Measurements from ENCODE around the gene DENND6A.
"Not testable (repeated sequence)": the region's sequence is repeated elsewhere in the genome, so short reads cannot be mapped to it uniquely, and the experiment has no call there.

Gene DENND6A

DNA sequence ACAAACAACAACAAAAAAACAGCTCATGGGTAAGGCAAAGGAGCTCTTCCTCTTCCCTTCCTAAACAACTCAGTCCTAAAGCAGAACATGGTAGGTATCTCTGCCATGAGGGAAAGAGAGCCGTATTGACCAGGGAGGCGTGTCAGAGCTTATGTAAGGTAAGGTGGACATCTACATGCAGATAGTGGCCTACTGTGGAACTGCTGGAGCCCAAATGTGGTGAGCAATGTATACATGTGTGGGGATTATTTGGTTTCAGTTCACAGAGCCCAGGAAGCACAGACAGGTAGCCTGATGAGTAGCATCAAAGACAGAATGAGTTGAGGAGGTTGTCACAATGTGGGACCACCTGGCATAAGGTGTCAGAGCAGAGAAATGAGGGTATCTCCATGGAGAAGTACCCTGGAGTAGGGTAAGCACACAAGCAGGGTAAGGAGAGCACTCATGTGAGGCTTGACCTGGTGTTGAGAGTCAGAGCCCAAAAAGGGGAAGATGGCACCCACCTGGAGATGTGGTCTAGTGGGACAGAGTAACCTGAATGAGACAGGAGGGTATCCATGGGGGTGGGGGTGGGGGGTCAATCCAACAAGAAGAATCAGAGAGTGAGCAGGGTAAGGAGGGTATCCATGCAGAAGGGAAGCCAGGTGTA, 45.5 kb downstream of the DENND6A start:
- H3K4me3 ChIP-seq (ENCODE audit: low read depth, low read length) = no peak overlapping the region
- TF ChIP-seq CTCF (IDR thresholded peaks at IDR 0.05; ENCODE audit: insufficient read depth, low read depth, low read length, missing control alignments) = no peak
- DNase-seq (ENCODE audit: low read depth) = no peak

- no peak for DNase-seq (ENCODE audit: low read depth)
- no peak overlapping the region for H3K4me3 ChIP-seq (ENCODE audit: low read depth, low read length)
- no peak for TF ChIP-seq CTCF (IDR thresholded peaks at IDR 0.05; ENCODE audit: insufficient read depth, low read depth, low read length, missing control alignments)
Measured at GRCh38 chr3:57646723-57647122, 46.2 kb downstream of the DENND6A start.

- no peak for TF ChIP-seq CTCF (IDR thresholded peaks at IDR 0.05; ENCODE audit: insufficient read depth, low read depth, low read length, missing control alignments)
- no peak for DNase-seq (ENCODE audit: low read depth)
- no peak overlapping the region for H3K4me3 ChIP-seq (ENCODE audit: low read depth, low read length)
Measured at GRCh38 chr3:57644740-57645139, 48.1 kb downstream of the DENND6A start.

GRCh38 chr3:57637391-57637790, 55.5 kb downstream of the DENND6A start:
- no peak for DNase-seq (ENCODE audit: low read depth)
- H3K4me3 ChIP-seq (ENCODE audit: low read depth, low read length) = no peak overlapping the region
- no peak for TF ChIP-seq CTCF (IDR thresholded peaks at IDR 0.05; ENCODE audit: insufficient read depth, low read depth, low read length, missing control alignments)

DNA sequence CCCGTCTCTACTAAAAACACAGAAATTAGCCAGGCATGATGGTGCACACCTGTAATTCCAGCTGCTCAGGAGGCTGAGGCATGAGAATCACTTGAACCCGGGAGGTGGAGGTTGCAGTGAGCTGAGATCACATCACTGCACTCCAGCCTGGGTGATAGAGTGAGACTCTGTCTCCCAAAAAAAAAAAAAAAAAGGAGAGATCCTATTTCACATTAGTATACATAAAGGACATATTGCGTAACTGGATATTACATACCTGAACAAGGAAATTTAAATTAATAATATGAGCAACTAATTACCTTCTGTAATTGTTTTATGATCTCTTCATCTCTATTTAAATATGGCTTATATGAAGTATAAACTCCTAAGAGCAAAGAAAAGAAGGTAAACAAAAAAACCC, 58.6 kb downstream of the DENND6A start:
- not testable (repeated sequence) for DNase-seq (ENCODE audit: low read depth); H3K4me3 ChIP-seq (ENCODE audit: low read depth, low read length)

GRCh38 chr3:57627976-57628375, 64.9 kb downstream of the DENND6A start:
- no peak for TF ChIP-seq CTCF (IDR thresholded peaks at IDR 0.05; ENCODE audit: insufficient read depth, low read depth, low read length, missing control alignments)

GRCh38 chr3:57624801-57625200, 68.1 kb downstream of the DENND6A start:
- TF ChIP-seq CTCF (IDR thresholded peaks at IDR 0.05; ENCODE audit: insufficient read depth, low read depth, low read length, missing control alignments) = no peak
- no peak for DNase-seq (ENCODE audit: low read depth)
- no peak overlapping the region for H3K4me3 ChIP-seq (ENCODE audit: low read depth, low read length)

More at GRCh38 chr3:57627976-57628375, 64.9 kb downstream of the DENND6A start:
- no peak for DNase-seq (ENCODE audit: low read depth)
- H3K4me3 ChIP-seq (ENCODE audit: low read depth, low read length) = no peak overlapping the region
